NCI-H1105 treated with DMSO at 0.1 percent for 48 hours (cell line): Measurements from ENCODE around the gene RFC4.

ENCODE experiments used
- DNase-seq: peaks from one replicate; lab custom pipeline; 2025; lab: John Stamatoyannopoulos, UW

The RFC4 gene

GRCh38 chr3:186787642-186788481, 18.4 kb downstream of the RFC4 start:
- DNase-seq: no peak

GRCh38 chr3:186786922-186787321, 19.4 kb downstream of the RFC4 start:
- DNase-seq: no peak

GRCh38 chr3:186785495-186786018, 20.7 kb downstream of the RFC4 start:
- no peak for DNase-seq

GRCh38 chr3:186784820-186785494, 21.3 kb downstream of the RFC4 start:
- no peak for DNase-seq

GRCh38 chr3:186783731-186784515, 22.4 kb downstream of the RFC4 start:
- DNase-seq: peak; percentile 59

GRCh38 chr3:186783058-186783730, 23.1 kb downstream of the RFC4 start, which contains the start of gene EIF4A2:
Gene EIF4A2, plus strand, starts transcription at chr3:186783577. Its CDS starts 34 bp downstream, at chr3:186783611.
- DNase-seq: peak; percentile 93

GRCh38 chr3:186782542-186783057, 23.7 kb downstream of the RFC4 start:
- DNase-seq: peak; percentile 69

GRCh38 chr3:186779204-186779603, 27.1 kb downstream of the RFC4 start:
- no peak for DNase-seq

GRCh38 chr3:186775999-186776398, 30.3 kb downstream of the RFC4 start:
- DNase-seq: no peak

GRCh38 chr3:186772701-186773417, 33.4 kb downstream of the RFC4 start:
- DNase-seq: no peak

GRCh38 chr3:186772281-186772694, 34.0 kb downstream of the RFC4 start:
- no peak for DNase-seq

GRCh38 chr3:186760897-186761447, 45.3 kb downstream of the RFC4 start:
- no peak for DNase-seq

- DNase-seq: no peak
Observed at GRCh38 chr3:186760141-186760833, 46.0 kb downstream of the RFC4 start.

GRCh38 chr3:186759231-186759930, 46.9 kb downstream of the RFC4 start:
- no peak for DNase-seq

- DNase-seq: no peak
Observed at GRCh38 chr3:186757686-186758220, 48.5 kb downstream of the RFC4 start.

GRCh38 chr3:186757214-186757613, 49.1 kb downstream of the RFC4 start:
- DNase-seq: no peak

- DNase-seq: no peak
Observed at GRCh38 chr3:186754871-186755270, 51.4 kb downstream of the RFC4 start.

- DNase-seq: no peak
Observed at GRCh38 chr3:186754006-186754405, 52.3 kb downstream of the RFC4 start.

- no peak for DNase-seq
Observed at GRCh38 chr3:186751480-186751879, 54.8 kb downstream of the RFC4 start.
